IMR-90 (cell line): Measurements from ENCODE around the gene CFHR1. TPM values are rescaled to one million over a fixed set of nuclear protein-coding genes. Genes with fewer than 3 reads are reported as not detected.
A peak's percentile ranks its signal among the peaks of the same experiment; 100 is the strongest.
"Not testable (repeated sequence)": the region's sequence is repeated elsewhere in the genome, so short reads cannot be mapped to it uniquely, and the experiment has no call there.

Experiments used
- ATAC-seq: fragments of 200-7000 bp; cut with Tn5 transposase; 2 replicates; pipeline ENCODE4 v1.9.1; 2020; ENCODE audit warnings: low read depth, mild to moderate bottlenecking, moderate library complexity
- Bru-seq: library from RNA; stranded (reverse); fragments of 400-500 nt; gene quantifications from one replicate; lab custom pipeline; 2021; lab: Mats Ljungman, UMichigan
- BruChase-seq, 2 experiments: library from RNA; stranded (reverse); fragments of 400-500 nt; gene quantifications; one replicate each; lab custom pipeline; 2021; lab: Mats Ljungman, UMichigan
- BruUV-seq: library from RNA; stranded (reverse); fragments of 400-500 nt; replicated peaks from 2 replicates; lab custom pipeline; 2021; lab: Mats Ljungman, UMichigan
- CTCF ChIA-PET: fragments of 300-600 bp; formaldehyde crosslinking; extraction: SDS; loops from one replicate; lab custom pipeline; 2021; ENCODE audit warnings: antibody characterized with exemption; lab: Yijun Ruan, JAX
- POLR2A ChIA-PET: fragments of 300-600 bp; sonication (Branson Sonifier 250); formaldehyde crosslinking; loops from one replicate; lab custom pipeline; 2022; ENCODE audit warnings: antibody characterized with exemption; ENCODE audit not compliant: unreplicated experiment; lab: Charles Lee
- DNase-seq: peaks from one replicate; pipeline ENCODE4 v3.0.0; 2013
- H2AFZ ChIP-seq: replicated peaks from 2 replicates; pipeline ENCODE3; 2013; ENCODE audit warnings: low read length, mild to moderate bottlenecking; ENCODE audit not compliant: poor library complexity
- H2AK5ac ChIP-seq: 2 replicates; pipeline ENCODE4 v1.6.1; 2013; ENCODE audit warnings: low read depth, low read length, inconsistent platforms
- H2AK9ac ChIP-seq: replicated peaks from 2 replicates; pipeline ENCODE3; 2013; ENCODE audit warnings: mild to moderate bottlenecking, low read depth, low read length, moderate library complexity; ENCODE audit not compliant: poor library complexity
- H2BK120ac ChIP-seq: 2 replicates; pipeline ENCODE4 v1.6.1; 2013; ENCODE audit warnings: low read depth, low read length, inconsistent platforms
- H2BK15ac ChIP-seq: 3 replicates; pipeline ENCODE4 v1.6.1; 2013; ENCODE audit warnings: low read depth, low read length, inconsistent platforms
- H2BK20ac ChIP-seq: 2 replicates; pipeline ENCODE4 v1.6.1; 2013; ENCODE audit warnings: low read depth, mild to moderate bottlenecking, inconsistent platforms, low read length, moderate library complexity
- H2BK5ac ChIP-seq: 2 replicates; pipeline ENCODE4 v1.6.1; 2013; ENCODE audit warnings: mild to moderate bottlenecking, low read depth, low read length, inconsistent platforms; ENCODE audit not compliant: poor library complexity, severe bottlenecking
- H3K14ac ChIP-seq: replicated peaks from 2 replicates; pipeline ENCODE4 v1.6.1; 2013; ENCODE audit warnings: low read depth, low read length, inconsistent platforms
- H3K18ac ChIP-seq: 2 replicates; pipeline ENCODE4 v1.6.1; 2013; ENCODE audit warnings: low read depth, low read length, control low read depth
- H3K23ac ChIP-seq: 2 replicates; pipeline ENCODE4 v1.6.1; 2013; ENCODE audit warnings: low read depth, low read length, inconsistent platforms
- H3K27ac ChIP-seq: 2 replicates; pipeline ENCODE4 v1.5.1; 2013; ENCODE audit warnings: mild to moderate bottlenecking, control low read depth, low read length; ENCODE audit not compliant: insufficient read depth
- H3K27me3 ChIP-seq: 2 replicates; pipeline ENCODE4 v1.6.1; 2013; ENCODE audit warnings: low read length; ENCODE audit not compliant: control insufficient read depth, insufficient read depth
- H3K36me3 ChIP-seq: 2 replicates; pipeline ENCODE4 v1.6.1; 2013; ENCODE audit warnings: low read length, mixed read lengths; ENCODE audit not compliant: control insufficient read depth, insufficient read depth
- H3K4ac ChIP-seq: 2 replicates; pipeline ENCODE4 v1.6.1; 2013; ENCODE audit warnings: low read depth, low read length, inconsistent platforms
- H3K4me1 ChIP-seq: 2 replicates; pipeline ENCODE4 v1.6.1; 2013; ENCODE audit warnings: low read length, mixed read lengths; ENCODE audit not compliant: control insufficient read depth, insufficient read depth
- H3K4me2 ChIP-seq: 2 replicates; pipeline ENCODE4 v1.6.1; 2013; ENCODE audit warnings: low read depth, mild to moderate bottlenecking, control low read depth, low read length, moderate library complexity
- H3K4me3 ChIP-seq: 2 replicates; pipeline ENCODE4 v1.5.1; 2013; ENCODE audit warnings: low read depth, mild to moderate bottlenecking, control low read depth, low read length, moderate library complexity; ENCODE audit not compliant: insufficient read depth
- H3K56ac ChIP-seq: 2 replicates; pipeline ENCODE4 v1.6.1; 2013; ENCODE audit warnings: low read length, inconsistent platforms; ENCODE audit not compliant: insufficient read depth; ENCODE audit errors: extremely low read depth
- H3K79me1 ChIP-seq, 2 experiments: 2 replicates each; pipeline ENCODE4 v1.6.1; 2013; ENCODE audit warnings: low read length in 2 of 2, inconsistent platforms in 1 of 2, low read depth in 1 of 2
- H3K9ac ChIP-seq: 2 replicates; pipeline ENCODE4 v1.6.1; 2013; ENCODE audit warnings: low read depth, low read length, control low read depth
- H3K9me1 ChIP-seq: 2 replicates; pipeline ENCODE4 v1.6.1; 2013; ENCODE audit warnings: low read length, inconsistent platforms; ENCODE audit not compliant: insufficient read depth
- H3K9me3 ChIP-seq: 2 replicates; pipeline ENCODE4 v1.6.1; 2013; ENCODE audit warnings: low read length; ENCODE audit not compliant: control insufficient read depth, insufficient read depth
- H4K20me1 ChIP-seq: 2 replicates; pipeline ENCODE4 v1.6.1; 2013; ENCODE audit warnings: low read length, inconsistent platforms; ENCODE audit not compliant: insufficient read depth
- H4K5ac ChIP-seq: 2 replicates; pipeline ENCODE4 v1.6.1; 2013; ENCODE audit warnings: mild to moderate bottlenecking, low read depth, low read length, control low read depth
- H4K8ac ChIP-seq, 2 experiments: 2 replicates each; pipeline ENCODE4 v1.6.1; 2013; ENCODE audit warnings: low read depth in 2 of 2, low read length in 2 of 2, control low read depth in 1 of 2, inconsistent platforms in 1 of 2
- H4K91ac ChIP-seq: 2 replicates; pipeline ENCODE4 v1.6.1; 2013; ENCODE audit warnings: low read depth, low read length, inconsistent platforms; ENCODE audit not compliant: insufficient read depth
- WGBS, 2 experiments: methylation state at CpG; one replicate each; pipeline versions ENCODE4 v1.1.5 to v1.1.7; 2013; ENCODE audit warnings: missing lambda C conversion rate in 2 of 2; ENCODE audit not compliant: insufficient read length in 1 of 2; ENCODE audit errors: extremely low coverage in 2 of 2; 5-methylcytosine and 5-hydroxymethylcytosine counted together
- dilution Hi-C: fragments of 300-500 bp; cut with HindIII; formaldehyde crosslinking; loops from one replicate; pipeline ENCODE4 v1.14.3; 2018; ENCODE audit warnings: low sequenced_read_pairs; ENCODE audit not compliant: unreplicated experiment
- in situ Hi-C: fragments of 300-500 bp; cut with MboI; formaldehyde crosslinking; loops from 3 replicates; pipeline ENCODE4 v1.14.3; 2019; ENCODE audit warnings: low sequenced_read_pairs, inconsistent platforms, mixed read lengths
- intact Hi-C: fragments of 100-400 bp; cut with micrococcal nuclease; formaldehyde crosslinking; loops from 2 replicates; pipeline ENCODE4 v1.10.0; 2022
- long read RNA-seq: library from polyadenylated mRNA; unstranded; transcript quantifications from one replicate; pipeline ENCODE4 v2.0.0, GENCODE V29; 2021; ENCODE audit not compliant: unreplicated experiment
- polyA plus RNA-seq, 3 experiments: library from polyadenylated mRNA; depleted of rRNA; stranded (reverse); fragments of >200 nt; gene quantifications; 2 replicates each; pipeline ENCODE4 v1.2.3, GENCODE V29; 2012; ENCODE audit warnings: low replicate concordance in 1 of 3
- total RNA-seq: library from RNA; depleted of rRNA; stranded (reverse); fragments of >200 nt; gene quantifications from 2 replicates; pipeline ENCODE4 v1.2.3, GENCODE V29; 2012; rRNA removed

Gene CFHR1
- not detected in 2 replicates for total RNA-seq
- not detected in 2 replicates for polyA plus RNA-seq (2012; rRNA removed)
- not detected in 2 replicates for polyA plus RNA-seq (2012; cell fraction: cytosol; rRNA removed)
- not detected in 2 replicates for polyA plus RNA-seq (2012; cell fraction: nucleus; rRNA removed; ENCODE audit: low replicate concordance)
- percentile 13 among the genes with signal in this experiment for Bru-seq, nascent RNA
- BruChase-seq, experiment 1, labeled RNA remaining after a 6-hour chase: not detected
- percentile 10 among the genes with signal in this experiment for BruChase-seq, experiment 2, labeled RNA remaining after a 2-hour chase
- long read RNA-seq, partial matches to known transcripts: 1 of 1 reads
- long read RNA-seq, other reads (novel, unspliced or antisense): 0 of 1 reads

DNA sequence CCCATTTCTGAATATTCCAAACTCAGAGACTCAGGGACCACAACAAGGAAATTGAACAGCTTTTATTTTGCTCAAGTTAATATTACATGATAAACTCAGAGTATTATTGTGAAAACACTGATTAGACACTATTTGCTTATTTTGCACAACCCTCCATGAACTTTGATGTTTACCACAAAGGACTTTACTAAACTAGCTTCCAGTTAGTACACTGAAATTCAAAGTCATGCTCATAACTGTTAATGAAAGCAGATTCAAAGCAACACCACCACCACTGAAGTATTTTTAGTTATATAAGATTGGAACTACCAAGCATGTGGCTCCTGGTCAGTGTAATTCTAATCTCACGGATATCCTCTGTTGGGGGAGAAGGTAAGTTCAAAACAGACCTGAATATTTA lies at the start of gene CFHR1:
CFHR1 (plus strand) TSS at position 201 of the 400 bp plus-strand sequence; CDS start at position 315, 114 bp downstream.
- H2AFZ ChIP-seq, H3K23ac ChIP-seq, H4K20me1 ChIP-seq, H3K4me3 ChIP-seq, H3K14ac ChIP-seq, H3K27ac ChIP-seq, H2BK5ac ChIP-seq, CTCF ChIA-PET, BruUV-seq, H3K9me1 ChIP-seq, DNase-seq, dilution Hi-C loops, H2BK20ac ChIP-seq, H3K56ac ChIP-seq, H2AK9ac ChIP-seq, intact Hi-C loops, H2BK120ac ChIP-seq, H3K4me1 ChIP-seq, H3K27me3 ChIP-seq, H3K36me3 ChIP-seq, H3K9me3 ChIP-seq, in situ Hi-C loops, H3K79me1 ChIP-seq, H2AK5ac ChIP-seq, H3K4ac ChIP-seq, ATAC-seq, H2BK15ac ChIP-seq, H4K91ac ChIP-seq, H4K5ac ChIP-seq, H4K8ac ChIP-seq, H3K9ac ChIP-seq, H3K18ac ChIP-seq, POLR2A ChIA-PET, H3K4me2 ChIP-seq: not testable (repeated sequence)
- WGBS, 2 experiments: no CpG with 5 or more reads among the region's 1 CpG
